ENCODE measurements around the gene RFX7.

RFX7 gene

DNA sequence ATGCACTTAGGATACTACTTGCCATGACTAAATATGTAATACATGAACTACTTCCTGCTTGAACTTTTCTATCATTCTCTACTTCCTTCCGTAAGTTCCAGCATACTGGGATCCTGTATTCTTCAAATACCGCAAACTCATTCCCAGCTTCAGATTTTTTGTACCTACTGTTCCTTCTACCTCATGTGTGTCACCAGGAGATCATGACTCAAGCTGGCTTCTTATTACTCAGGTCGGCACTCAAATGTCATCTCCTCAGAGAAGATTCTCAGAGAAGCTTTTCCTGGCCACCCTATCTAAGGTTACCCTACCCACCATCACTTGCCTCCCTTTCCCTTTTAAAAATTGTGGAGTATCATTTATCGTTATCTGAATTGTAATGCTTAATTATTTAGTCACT lies 66.7 kb downstream of the RFX7 start:
- no peaks in the 10 kb centered on the region for H3K4me1 ChIP-seq (ENCODE audit: insufficient read depth, low read length)
- H3K4me3 ChIP-seq (ENCODE audit: low read depth in 1 of 2, low read length in 2 of 2) = no peak overlapping the region
- DNase-seq (no peak), ATAC-seq (ENCODE audit: insufficient read depth, low read depth) (no peak)
- peaks cover 86% of the 10 kb centered on the region for H3K79me2 ChIP-seq (ENCODE audit: insufficient read depth, low read length)
- no peak overlapping the region for H3K9ac ChIP-seq (ENCODE audit: low read depth, low read length)
- H3K36me3 ChIP-seq (ENCODE audit: insufficient read depth, low read length) = peaks cover 21% of the 10 kb centered on the region
- no peaks in the 10 kb centered on the region for H3K9me3 ChIP-seq (ENCODE audit: insufficient read depth, low read length, severe bottlenecking)
- peaks cover 18% of the 10 kb centered on the region for H4K20me1 ChIP-seq (ENCODE audit: insufficient read depth, low read length)
- no peak overlapping the region for H3K4me2 ChIP-seq (ENCODE audit: insufficient read depth, low read length)
- no peak overlapping the region for H3K27ac ChIP-seq (ENCODE audit: low read length)
- no peak overlapping the region for H2AFZ ChIP-seq (ENCODE audit: low read depth, low read length)
- TF ChIP-seq, protein P1, sequence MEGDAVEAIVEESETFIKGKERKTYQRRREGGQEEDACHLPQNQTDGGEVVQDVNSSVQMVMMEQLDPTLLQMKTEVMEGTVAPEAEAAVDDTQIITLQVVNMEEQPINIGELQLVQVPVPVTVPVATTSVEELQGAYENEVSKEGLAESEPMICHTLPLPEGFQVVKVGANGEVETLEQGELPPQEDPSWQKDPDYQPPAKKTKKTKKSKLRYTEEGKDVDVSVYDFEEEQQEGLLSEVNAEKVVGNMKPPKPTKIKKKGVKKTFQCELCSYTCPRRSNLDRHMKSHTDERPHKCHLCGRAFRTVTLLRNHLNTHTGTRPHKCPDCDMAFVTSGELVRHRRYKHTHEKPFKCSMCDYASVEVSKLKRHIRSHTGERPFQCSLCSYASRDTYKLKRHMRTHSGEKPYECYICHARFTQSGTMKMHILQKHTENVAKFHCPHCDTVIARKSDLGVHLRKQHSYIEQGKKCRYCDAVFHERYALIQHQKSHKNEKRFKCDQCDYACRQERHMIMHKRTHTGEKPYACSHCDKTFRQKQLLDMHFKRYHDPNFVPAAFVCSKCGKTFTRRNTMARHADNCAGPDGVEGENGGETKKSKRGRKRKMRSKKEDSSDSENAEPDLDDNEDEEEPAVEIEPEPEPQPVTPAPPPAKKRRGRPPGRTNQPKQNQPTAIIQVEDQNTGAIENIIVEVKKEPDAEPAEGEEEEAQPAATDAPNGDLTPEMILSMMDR (IDR thresholded peaks at IDR 0.05; ENCODE audit: borderline replicate concordance, extremely low read depth, low read length, poor library complexity, severe bottlenecking) = no peak
- TF ChIP-seq EZH2 (IDR thresholded peaks at IDR 0.05; ENCODE audit: borderline replicate concordance, low read depth, low read length, severe bottlenecking) = no peak
- H3K27me3 ChIP-seq (ENCODE audit: insufficient read depth, low read length, poor library complexity) = no peaks in the 10 kb centered on the region

DNA sequence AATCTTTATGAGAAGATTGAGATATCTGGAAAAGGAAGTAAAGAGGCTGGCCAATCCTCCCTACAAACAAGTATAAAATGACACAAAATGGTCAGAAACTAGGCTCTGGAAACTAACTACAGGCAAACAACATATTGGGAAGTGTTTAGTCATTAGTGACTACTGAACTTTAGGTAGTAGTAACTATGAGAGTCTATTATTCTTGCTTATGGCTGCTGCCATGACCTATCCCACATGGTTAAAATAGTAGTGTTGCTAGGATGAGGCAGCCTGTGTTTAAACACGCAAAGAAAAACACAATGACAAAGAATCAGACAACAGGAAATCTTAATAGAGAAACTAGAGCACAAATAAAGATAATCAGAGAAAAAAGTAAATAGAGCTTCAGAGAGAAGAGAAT lies 67.9 kb downstream of the RFX7 start:
- Histone ChIP-seq H3K27ac (ENCODE audit: low read length) (no peak overlapping the region), H3K4me2 (ENCODE audit: insufficient read depth, low read length) (no peak overlapping the region), H3K27me3 (ENCODE audit: insufficient read depth, low read length, poor library complexity) (no peaks in the 10 kb centered on the region), H3K9me3 (ENCODE audit: insufficient read depth, low read length, severe bottlenecking) (no peaks in the 10 kb centered on the region), H2AFZ (ENCODE audit: low read depth, low read length) (no peak overlapping the region), H3K4me1 (ENCODE audit: insufficient read depth, low read length) (no peaks in the 10 kb centered on the region), H4K20me1 (ENCODE audit: insufficient read depth, low read length) (peaks cover 9% of the 10 kb centered on the region; the same call in 1 of the 2 replicates), H3K4me3 (ENCODE audit: low read depth in 1 of 2, low read length in 2 of 2) (no peak overlapping the region), H3K9ac (ENCODE audit: low read depth, low read length) (no peak overlapping the region), H3K36me3 (ENCODE audit: insufficient read depth, low read length) (peaks cover 33% of the 10 kb centered on the region), H3K79me2 (ENCODE audit: insufficient read depth, low read length) (peaks cover 83% of the 10 kb centered on the region)
- ATAC-seq (ENCODE audit: insufficient read depth, low read depth) (no peak), DNase-seq (no peak)
- TF ChIP-seq EZH2 (IDR thresholded peaks at IDR 0.05; ENCODE audit: borderline replicate concordance, low read depth, low read length, severe bottlenecking) = no peak
- TF ChIP-seq, protein P1 (IDR thresholded peaks at IDR 0.05; ENCODE audit: borderline replicate concordance, extremely low read depth, low read length, poor library complexity, severe bottlenecking) = no peak

DNA sequence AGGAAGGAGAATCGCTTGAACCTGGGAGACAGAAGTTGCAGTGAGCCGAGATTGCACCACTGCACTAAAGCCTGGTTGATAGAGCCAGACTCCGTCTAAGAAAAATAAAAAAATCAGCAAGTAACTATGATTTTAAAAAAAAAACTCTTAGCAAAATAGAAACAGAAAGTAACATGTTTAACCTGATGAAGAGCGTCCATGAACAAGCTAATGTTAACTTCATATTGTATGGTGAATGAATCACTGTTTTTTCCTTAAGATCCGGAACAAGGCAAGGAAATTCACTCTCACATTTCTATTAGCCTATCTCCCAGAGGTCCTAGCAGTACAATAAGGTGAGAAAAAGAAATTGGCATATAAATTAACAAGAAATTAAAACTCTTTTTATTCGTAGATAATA lies 69.0 kb downstream of the RFX7 start:
- Histone ChIP-seq H3K9ac (ENCODE audit: low read depth, low read length) (no peak overlapping the region), H3K79me2 (ENCODE audit: insufficient read depth, low read length) (peaks cover 85% of the 10 kb centered on the region), H4K20me1 (ENCODE audit: insufficient read depth, low read length) (peaks cover 8% of the 10 kb centered on the region; the same call in 1 of the 2 replicates), H3K27me3 (ENCODE audit: insufficient read depth, low read length, poor library complexity) (no peaks in the 10 kb centered on the region), H3K9me3 (ENCODE audit: insufficient read depth, low read length, severe bottlenecking) (no peaks in the 10 kb centered on the region), H3K4me1 (ENCODE audit: insufficient read depth, low read length) (no peaks in the 10 kb centered on the region), H3K27ac (ENCODE audit: low read length) (no peak overlapping the region), H2AFZ (ENCODE audit: low read depth, low read length) (no peak overlapping the region), H3K4me3 (ENCODE audit: low read depth in 1 of 2, low read length in 2 of 2) (no peak overlapping the region), H3K36me3 (ENCODE audit: insufficient read depth, low read length) (peaks cover 37% of the 10 kb centered on the region), H3K4me2 (ENCODE audit: insufficient read depth, low read length) (no peak overlapping the region)
- ATAC-seq (ENCODE audit: insufficient read depth, low read depth) (no peak), DNase-seq (no peak)
- no peak for TF ChIP-seq EZH2 (IDR thresholded peaks at IDR 0.05; ENCODE audit: borderline replicate concordance, low read depth, low read length, severe bottlenecking)
- TF ChIP-seq, protein P1 (IDR thresholded peaks at IDR 0.05; ENCODE audit: borderline replicate concordance, extremely low read depth, low read length, poor library complexity, severe bottlenecking) = no peak

DNA sequence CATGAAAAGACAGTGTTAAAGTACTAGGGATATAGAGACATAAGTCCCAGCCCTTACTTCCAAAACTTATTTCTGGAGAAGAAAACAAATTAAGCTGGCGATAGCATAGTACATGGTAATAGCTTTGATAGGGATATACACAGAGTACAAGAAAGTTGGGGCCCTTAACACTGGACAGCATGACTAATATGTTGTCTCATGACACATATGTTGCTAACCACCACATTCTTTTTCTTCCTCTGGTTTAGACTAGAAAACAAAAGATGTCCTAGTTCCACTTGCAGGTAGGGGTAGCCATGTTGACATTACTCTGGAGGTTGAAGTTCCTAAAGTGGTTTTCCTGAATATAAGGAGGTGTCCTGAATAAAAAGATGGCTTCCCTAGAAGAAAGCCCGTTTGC lies 75.3 kb downstream of the RFX7 start:
- no peak for DNase-seq
- peaks cover 84% of the 10 kb centered on the region for H3K79me2 ChIP-seq (ENCODE audit: insufficient read depth, low read length)
- H3K9me3 ChIP-seq (ENCODE audit: insufficient read depth, low read length, severe bottlenecking) = no peaks in the 10 kb centered on the region
- H2AFZ ChIP-seq (ENCODE audit: low read depth, low read length) = no peak overlapping the region
- H3K27me3 ChIP-seq (ENCODE audit: insufficient read depth, low read length, poor library complexity) = no peaks in the 10 kb centered on the region
- H3K27ac ChIP-seq (ENCODE audit: low read length) = no peak overlapping the region
- peaks cover 21% of the 10 kb centered on the region for H3K4me1 ChIP-seq (ENCODE audit: insufficient read depth, low read length)
- peaks cover 18% of the 10 kb centered on the region for H4K20me1 ChIP-seq (ENCODE audit: insufficient read depth, low read length)
- H3K36me3 ChIP-seq (ENCODE audit: insufficient read depth, low read length) = peaks cover 45% of the 10 kb centered on the region
- ATAC-seq (ENCODE audit: insufficient read depth, low read depth) = no peak
- no peak overlapping the region for H3K9ac ChIP-seq (ENCODE audit: low read depth, low read length)
- no peak overlapping the region for H3K4me2 ChIP-seq (ENCODE audit: insufficient read depth, low read length)
- no peak for TF ChIP-seq EZH2 (IDR thresholded peaks at IDR 0.05; ENCODE audit: borderline replicate concordance, low read depth, low read length, severe bottlenecking)
- TF ChIP-seq, protein P1 (IDR thresholded peaks at IDR 0.05; ENCODE audit: borderline replicate concordance, extremely low read depth, low read length, poor library complexity, severe bottlenecking) = no peak
- no peak overlapping the region for H3K4me3 ChIP-seq (ENCODE audit: low read depth in 1 of 2, low read length in 2 of 2)

All from DND-41 (cell line).